Measurements from ENCODE around the gene KLF5. TPM values are rescaled to one million over a fixed set of nuclear protein-coding genes. Genes with fewer than 3 reads are reported as not detected.

Gene KLF5
- polyA plus RNA-seq, 4 donors = 27.6 to 38.0 (median 31.3) TPM

GRCh38 chr13:73059460-73060250 is 850 bp downstream of the KLF5 start:
- DNase-seq (ENCODE audit: low read depth in 4 of 4, low spot score in 2 of 4) = no peak

GRCh38 chr13:73060251-73061160 is 1.7 kb downstream of the KLF5 start:
- no peak for DNase-seq (ENCODE audit: low read depth in 4 of 4, low spot score in 2 of 4)

GRCh38 chr13:73061473-73061872 is 2.7 kb downstream of the KLF5 start:
- DNase-seq (ENCODE audit: low read depth in 4 of 4, low spot score in 2 of 4) = no peak

GRCh38 chr13:73061876-73062275 is 3.1 kb downstream of the KLF5 start:
- no peak for DNase-seq (ENCODE audit: low read depth in 4 of 4, low spot score in 2 of 4)

GRCh38 chr13:73062468-73062867 is 3.7 kb downstream of the KLF5 start:
- no peak for DNase-seq (ENCODE audit: low read depth in 4 of 4, low spot score in 2 of 4)

- no peak for DNase-seq (ENCODE audit: low read depth in 4 of 4, low spot score in 2 of 4)
Measured at GRCh38 chr13:73063166-73063565, 4.4 kb downstream of the KLF5 start.

GRCh38 chr13:73065036-73065435 is 6.2 kb downstream of the KLF5 start:
- DNase-seq (ENCODE audit: low read depth in 4 of 4, low spot score in 2 of 4) = no peak

GRCh38 chr13:73065665-73066340 is 7.0 kb downstream of the KLF5 start:
- DNase-seq (ENCODE audit: low read depth in 4 of 4, low spot score in 2 of 4) = no peak

- no peak for DNase-seq (ENCODE audit: low read depth in 4 of 4, low spot score in 2 of 4)
Measured at GRCh38 chr13:73069206-73069805, 10.5 kb downstream of the KLF5 start.

- no peak for DNase-seq (ENCODE audit: low read depth in 4 of 4, low spot score in 2 of 4)
Measured at GRCh38 chr13:73070451-73071098, 11.8 kb downstream of the KLF5 start.

- no peak for DNase-seq (ENCODE audit: low read depth in 4 of 4, low spot score in 2 of 4)
Measured at GRCh38 chr13:73072239-73072900, 13.6 kb downstream of the KLF5 start.

GRCh38 chr13:73073050-73073449 is 14.2 kb downstream of the KLF5 start:
- no peak for DNase-seq (ENCODE audit: low read depth in 4 of 4, low spot score in 2 of 4)

GRCh38 chr13:73074014-73074413 is 15.2 kb downstream of the KLF5 start:
- no peak for DNase-seq (ENCODE audit: low read depth in 4 of 4, low spot score in 2 of 4)

- DNase-seq (ENCODE audit: low read depth in 4 of 4, low spot score in 2 of 4) = no peak
Measured at GRCh38 chr13:73074926-73075325, 16.1 kb downstream of the KLF5 start.

- no peak for DNase-seq (ENCODE audit: low read depth in 4 of 4, low spot score in 2 of 4)
Measured at GRCh38 chr13:73075546-73075945, 16.7 kb downstream of the KLF5 start.

GRCh38 chr13:73075954-73076353 is 17.1 kb downstream of the KLF5 start:
- DNase-seq (ENCODE audit: low read depth in 4 of 4, low spot score in 2 of 4) = no peak

GRCh38 chr13:73077865-73078264 is 19.1 kb downstream of the KLF5 start:
- DNase-seq (ENCODE audit: low read depth in 4 of 4, low spot score in 2 of 4) = no peak

GRCh38 chr13:73079359-73079758 is 20.6 kb downstream of the KLF5 start:
- no peak for DNase-seq (ENCODE audit: low read depth in 4 of 4, low spot score in 2 of 4)

GRCh38 chr13:73081256-73081915 is 22.6 kb downstream of the KLF5 start:
- DNase-seq (ENCODE audit: low read depth in 4 of 4, low spot score in 2 of 4) = no peak

All from left renal cortex interstitium (tissue), 4 donors.